Stimulated activated CD8-positive, alpha-beta memory T cell treated with anti-CD3 and anti-CD28 coated beads, Interleukin-15, amount 100 ng/mL, for 1 hour (primary cell): Measurements from ENCODE around the gene HSF4.

ENCODE experiments used
- DNase-seq: peaks from one replicate; pipeline ENCODE4 v3.0.0-alpha.2; 2020; ENCODE audit warnings: low read depth

HSF4 gene

DNA sequence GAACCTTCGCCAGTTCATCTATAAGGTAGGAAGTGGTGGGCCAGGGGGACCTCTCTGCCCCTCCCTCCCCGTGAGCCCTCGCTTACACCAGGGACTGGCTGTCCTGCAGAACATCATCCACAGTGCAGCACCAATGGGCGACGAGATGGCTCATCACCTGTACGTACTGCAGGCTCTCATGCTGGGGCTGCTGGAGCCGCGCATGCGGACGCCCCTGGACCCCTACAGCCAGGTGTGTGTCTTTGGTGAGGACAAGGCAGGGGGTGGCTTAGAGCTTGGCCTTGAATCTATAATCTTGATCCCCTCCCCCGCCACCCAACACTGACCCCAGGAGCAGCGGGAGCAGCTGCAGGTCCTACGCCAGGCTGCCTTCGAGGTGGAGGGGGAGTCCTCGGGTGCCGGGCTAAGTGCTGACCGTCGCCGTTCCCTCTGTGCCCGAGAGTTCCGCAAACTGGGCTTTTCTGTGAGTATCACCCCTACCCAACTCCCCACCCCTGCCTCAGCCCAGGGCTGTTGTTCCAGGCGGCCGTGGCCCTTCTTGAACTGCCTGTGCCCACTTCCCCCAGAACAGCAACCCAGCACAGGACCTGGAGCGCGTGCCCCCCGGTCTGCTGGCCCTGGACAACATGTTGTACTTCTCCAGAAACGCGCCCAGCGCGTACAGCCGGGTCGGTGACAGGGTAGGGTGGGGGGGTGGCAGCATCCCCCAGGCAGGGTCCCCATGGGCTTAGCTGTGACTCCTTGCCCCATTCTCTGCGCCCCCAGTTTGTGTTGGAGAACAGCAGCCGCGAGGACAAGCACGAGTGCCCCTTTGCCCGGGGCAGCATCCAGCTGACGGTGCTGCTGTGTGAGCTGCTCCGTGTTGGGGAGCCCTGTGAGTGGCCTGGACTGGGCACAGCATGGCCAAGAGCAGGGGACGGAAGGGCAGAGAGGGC is 37.1 kb downstream of the HSF4 start:
- no peak for DNase-seq

- DNase-seq = no peak
Observed at GRCh38 chr16:67202426-67202825, 37.9 kb downstream of the HSF4 start.

DNA sequence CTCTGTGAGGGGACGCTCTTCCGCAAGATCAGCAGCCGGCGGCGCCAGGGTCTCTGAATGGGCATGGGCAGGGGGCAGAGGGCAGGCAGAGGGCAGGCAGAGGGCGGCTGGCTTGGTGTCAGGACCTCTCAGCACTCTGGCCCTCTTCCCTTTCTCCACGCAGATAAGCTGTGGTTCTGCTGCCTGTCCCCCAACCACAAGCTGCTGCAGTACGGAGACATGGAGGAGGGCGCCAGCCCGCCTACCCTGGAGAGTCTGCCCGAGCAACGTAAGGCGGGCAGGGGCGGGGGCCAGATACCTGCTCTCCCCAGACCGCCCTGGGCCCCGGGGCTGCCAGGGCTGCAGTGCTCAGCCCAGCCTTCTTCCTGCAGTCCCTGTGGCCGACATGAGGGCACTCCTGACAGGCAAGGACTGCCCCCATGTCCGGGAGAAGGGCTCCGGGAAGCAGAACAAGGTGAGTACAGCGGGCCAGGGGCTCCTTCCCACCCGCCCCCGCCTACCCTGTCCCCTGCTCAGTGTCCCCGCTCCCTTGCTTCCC is 38.5 kb downstream of the HSF4 start:
- no peak for DNase-seq

GRCh38 chr16:67204076-67204475 is 39.5 kb downstream of the HSF4 start:
- DNase-seq = no peak

DNA sequence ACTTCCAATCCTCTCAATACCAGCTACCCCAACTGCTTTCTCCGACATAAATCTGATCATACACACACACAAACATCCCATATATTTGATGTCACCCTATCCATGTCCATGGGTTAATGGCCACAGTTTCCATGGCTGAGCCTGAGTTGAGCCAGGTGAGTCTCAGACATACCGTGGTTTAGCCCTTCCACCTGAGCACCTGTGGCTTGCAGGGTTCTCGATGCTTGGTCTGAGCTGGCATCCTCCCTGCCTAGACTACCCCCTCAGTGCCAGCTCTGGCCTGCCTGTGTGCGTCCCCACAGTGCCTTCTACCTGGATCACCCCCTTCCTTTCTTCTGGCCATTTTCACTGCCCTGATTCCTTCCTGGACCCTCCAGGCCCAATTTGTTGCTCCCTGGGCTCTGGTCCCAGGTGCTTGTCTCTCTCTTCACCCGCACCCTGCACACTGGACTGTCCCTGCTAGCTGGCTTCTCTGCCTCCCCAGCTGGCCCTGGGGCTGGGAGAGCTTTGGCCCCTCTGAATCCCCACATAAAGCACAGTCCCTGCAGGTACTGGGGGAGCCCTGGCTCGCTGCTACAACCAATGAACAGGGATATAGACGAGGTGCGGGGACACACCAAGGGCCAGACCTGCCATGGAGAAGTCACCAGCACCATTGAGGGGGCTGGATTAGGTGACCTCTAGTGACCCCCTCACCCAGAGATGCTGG is 41.7 kb downstream of the HSF4 start:
- DNase-seq = no peak

GRCh38 chr16:67206838-67207248 is 42.3 kb downstream of the HSF4 start:
- no peak for DNase-seq

- no peak for DNase-seq
Observed at GRCh38 chr16:67207249-67208091, 42.9 kb downstream of the HSF4 start.

DNA sequence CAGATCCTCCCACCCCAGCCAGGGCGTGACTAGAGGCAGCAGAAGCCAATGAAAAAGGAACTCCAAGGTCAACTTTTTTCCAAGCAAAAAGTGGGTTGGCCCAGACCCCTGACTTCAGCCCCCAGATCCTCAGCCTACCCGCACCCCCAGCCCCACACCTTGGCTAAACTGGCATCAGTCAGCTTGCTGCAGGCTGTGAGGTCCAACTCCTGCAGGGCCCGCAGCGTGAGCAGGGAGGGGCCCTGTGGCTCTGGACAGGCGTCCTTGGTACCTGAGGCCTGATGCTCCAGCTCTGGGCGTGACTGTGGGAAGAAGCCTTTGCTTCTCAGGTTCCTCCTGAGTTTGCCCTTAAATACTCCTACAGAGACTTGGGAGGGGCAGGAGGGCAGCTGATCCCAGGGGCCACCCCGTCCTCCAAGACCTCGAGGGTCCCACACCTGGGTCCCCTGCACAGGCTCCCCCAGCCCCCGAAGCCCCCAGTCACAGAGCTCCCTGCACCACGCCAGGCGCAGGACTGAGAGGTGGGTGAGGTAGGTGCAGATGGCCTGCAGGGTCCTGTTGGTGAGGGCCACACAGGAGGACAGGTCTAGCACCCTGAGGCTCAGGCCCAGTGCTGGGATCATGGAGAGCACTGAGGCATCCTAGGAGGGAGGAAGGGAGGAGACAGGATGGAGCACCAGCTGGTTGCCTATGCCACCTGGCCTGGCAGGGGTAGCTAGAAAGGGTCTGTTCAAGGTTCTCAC is 43.8 kb downstream of the HSF4 start:
- DNase-seq = no peak

DNA sequence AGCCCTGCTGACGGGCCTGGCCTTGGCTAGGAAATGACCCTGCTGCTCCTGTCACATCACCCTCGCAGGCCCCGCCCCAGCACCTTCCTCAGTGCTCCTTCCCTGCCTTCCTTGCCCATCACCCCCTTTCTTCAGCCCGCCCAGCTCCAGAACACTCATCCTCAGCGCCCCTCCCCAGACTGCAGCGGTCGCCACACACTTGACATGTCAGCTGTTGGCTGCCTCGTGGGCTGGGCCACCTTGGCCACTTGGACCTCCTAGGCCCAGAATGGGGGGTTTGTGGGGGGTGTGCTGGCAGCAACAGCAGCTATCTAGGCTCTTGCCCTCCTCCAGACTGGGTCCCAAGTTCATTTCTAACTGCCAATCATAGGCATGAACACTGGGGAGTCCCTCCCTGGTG is 45.0 kb downstream of the HSF4 start:
- no peak for DNase-seq

- no peak for DNase-seq
Observed at GRCh38 chr16:67210069-67210937, 45.8 kb downstream of the HSF4 start.

- DNase-seq = no peak
Observed at GRCh38 chr16:67211674-67212073, 47.1 kb downstream of the HSF4 start.

DNA sequence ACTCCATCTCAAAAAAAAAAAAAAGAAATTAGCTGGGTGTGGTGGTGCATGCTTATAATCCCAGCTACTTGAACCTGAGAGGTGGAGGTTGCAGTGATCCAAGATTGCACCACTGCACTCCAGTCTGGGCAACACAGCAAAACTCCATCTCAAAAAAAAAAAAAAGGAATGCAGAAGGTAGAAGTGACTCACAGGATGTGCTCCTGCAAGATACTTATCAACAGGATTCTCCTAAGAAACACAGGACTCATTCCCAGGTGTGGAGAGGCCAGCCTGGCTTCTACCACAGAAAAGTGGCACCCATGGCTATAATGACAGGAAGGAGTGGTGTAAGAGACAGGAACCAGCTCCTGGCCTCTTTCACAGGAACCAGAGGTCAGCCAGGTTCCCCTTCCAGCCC is 48.2 kb downstream of the HSF4 start:
- no peak for DNase-seq

DNA sequence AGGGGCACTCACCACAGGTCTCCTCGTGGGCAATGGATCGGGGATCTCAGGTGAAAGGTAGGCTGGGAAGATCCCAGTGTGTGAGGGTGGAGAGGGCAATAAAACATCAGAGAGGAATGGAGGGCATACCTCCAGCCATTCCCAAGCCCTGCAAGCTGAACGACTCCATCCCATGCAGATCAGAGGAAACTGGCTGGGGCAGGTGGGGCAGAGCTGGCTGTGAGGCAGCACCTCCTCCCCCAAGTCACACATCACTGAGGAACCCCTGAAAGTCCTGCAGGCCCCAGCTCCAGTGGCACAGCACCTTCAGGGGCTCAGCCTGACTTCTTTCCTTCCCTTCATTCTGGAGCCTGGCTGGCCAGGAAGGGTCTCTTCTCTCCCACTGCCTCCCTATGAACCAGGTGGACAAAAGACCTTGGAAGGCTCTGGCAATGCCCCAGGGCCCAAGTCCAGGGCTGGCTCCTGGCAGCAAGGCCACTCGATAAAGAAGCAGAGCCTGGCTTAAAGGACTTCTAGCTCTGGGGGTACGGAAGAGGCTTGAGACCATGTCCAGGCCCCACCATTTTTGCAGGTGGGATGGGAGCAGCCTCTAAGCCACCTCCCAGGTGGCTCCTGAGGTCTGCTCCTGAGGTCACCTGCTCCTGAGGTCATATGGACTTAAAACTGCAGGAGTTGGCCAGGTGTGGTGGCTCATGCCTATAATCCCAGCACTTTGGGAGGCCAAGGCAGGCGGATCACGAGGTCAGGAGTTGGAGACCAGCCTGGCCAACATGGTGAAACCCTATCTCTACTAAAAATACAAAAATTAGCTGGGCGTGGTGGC is 48.9 kb downstream of the HSF4 start:
- DNase-seq = no peak

GRCh38 chr16:67215706-67216105 is 51.2 kb downstream of the HSF4 start:
- DNase-seq = no peak

DNA sequence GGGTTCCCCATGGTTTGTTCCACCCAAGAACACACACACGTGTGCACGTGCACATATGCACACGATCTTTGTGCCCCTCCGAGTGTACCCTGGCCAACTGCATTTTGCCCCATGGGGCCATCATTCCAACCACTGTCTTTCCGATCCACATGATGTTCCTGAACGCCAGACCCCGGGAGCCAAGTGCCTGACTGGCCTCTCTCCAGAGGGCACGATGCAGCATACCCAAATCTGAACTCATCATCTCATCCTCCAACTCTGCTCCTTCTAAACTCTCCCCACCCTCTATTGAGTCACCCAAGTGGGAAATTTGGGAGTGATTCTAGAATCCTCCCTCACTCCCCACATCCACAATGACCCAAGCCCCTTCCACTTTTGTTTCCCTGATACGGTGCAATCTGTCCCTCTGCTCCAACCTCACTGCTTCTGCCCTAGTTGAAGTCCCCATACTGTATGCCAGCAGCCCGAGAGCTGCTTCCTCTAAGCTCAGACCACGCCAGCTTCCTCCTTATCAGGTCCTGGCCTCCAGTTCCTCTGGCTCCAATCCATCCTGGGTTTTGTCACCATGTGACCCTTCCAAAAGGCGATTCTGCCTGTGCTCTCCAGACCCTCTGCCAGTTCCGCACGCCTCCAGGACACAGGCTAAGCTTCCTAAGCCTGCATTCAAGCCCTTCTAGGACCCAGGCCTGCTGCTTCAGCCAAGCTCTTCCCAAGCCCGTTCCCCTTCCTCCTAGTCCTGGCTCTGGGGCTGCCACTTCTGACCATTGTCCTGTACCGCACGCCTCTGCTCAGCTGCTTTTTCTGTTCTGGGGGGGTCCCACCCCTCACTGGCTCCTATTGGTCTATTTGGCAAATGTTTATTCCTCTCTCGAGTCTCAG is 52.3 kb downstream of the HSF4 start:
- no peak for DNase-seq
